ENCODE measurements around the gene FAM107A.

DNA sequence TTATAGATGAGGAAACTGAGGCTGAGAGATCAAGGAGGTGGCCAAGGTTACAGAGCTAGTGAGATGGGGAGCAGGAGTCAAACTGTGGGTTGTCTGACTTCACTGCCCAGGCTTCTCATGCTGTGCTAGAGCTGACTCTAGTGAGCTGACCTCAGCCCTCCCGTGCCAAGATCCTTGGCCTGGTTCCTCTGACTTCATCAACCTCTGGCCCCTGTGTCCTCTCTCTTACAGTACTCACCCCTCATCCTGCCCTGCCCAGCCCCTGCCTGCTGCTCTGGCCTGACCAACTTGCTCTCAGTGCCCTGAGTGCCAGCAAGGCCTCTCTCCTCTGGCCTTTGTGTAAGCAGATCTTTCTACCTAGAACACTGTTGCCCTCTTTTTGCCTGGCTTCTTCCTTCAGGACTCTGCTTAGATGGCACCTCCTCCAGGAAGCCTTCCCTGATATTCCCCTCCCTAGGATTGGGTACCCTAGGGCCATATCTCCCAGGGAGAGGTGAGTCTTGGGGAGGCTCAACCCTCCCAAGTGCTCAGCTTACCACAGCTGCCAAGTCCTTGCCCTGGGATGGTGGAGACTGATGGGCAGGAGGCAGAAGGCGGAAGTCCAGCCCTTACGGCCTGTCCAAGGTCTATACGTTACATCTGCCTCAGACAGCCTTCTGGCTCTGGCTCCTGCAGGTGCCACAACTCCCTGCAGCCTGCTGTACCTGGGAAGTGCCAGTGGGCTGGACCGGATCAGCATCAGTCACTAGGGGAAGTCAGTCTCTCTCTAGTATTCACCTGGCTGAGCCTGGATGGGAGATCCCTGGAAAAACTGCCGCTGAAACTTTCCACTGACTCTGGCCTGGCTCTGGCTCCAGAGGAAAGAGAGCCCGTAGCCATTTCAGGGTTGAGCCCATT is 36.3 kb upstream of the FAM107A start:
- TF ChIP-seq, protein P1, sequence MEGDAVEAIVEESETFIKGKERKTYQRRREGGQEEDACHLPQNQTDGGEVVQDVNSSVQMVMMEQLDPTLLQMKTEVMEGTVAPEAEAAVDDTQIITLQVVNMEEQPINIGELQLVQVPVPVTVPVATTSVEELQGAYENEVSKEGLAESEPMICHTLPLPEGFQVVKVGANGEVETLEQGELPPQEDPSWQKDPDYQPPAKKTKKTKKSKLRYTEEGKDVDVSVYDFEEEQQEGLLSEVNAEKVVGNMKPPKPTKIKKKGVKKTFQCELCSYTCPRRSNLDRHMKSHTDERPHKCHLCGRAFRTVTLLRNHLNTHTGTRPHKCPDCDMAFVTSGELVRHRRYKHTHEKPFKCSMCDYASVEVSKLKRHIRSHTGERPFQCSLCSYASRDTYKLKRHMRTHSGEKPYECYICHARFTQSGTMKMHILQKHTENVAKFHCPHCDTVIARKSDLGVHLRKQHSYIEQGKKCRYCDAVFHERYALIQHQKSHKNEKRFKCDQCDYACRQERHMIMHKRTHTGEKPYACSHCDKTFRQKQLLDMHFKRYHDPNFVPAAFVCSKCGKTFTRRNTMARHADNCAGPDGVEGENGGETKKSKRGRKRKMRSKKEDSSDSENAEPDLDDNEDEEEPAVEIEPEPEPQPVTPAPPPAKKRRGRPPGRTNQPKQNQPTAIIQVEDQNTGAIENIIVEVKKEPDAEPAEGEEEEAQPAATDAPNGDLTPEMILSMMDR (IDR thresholded peaks at IDR 0.05; ENCODE audit: low read depth, low read length): no peak
- no peak for TF ChIP-seq EZH2phosphoT487 (IDR thresholded peaks at IDR 0.05; ENCODE audit: low read depth)

All from OCI-LY3 (cell line).